ENCODE results near the gene PACS2. TPM values are rescaled to one million over a fixed set of nuclear protein-coding genes. Genes with fewer than 3 reads are reported as not detected.
A peak's percentile ranks its signal among the peaks of the same experiment; 100 is the strongest.

The PACS2 gene
- total RNA-seq (10 to 100 TPM; 57.8 to 84.2 TPM), polyA plus RNA-seq (10 to 100 TPM; 37.9 to 87.2 TPM)
- long read RNA-seq, donor 1, transcript PACS2-201 (24 exons, 3,708 nt) = major isoform, 6 of 25 reads
- long read RNA-seq, donor 1, partial matches to known transcripts = 18 of 25 reads
- long read RNA-seq, donor 1, other reads (novel, unspliced or antisense) = 0 of 25 reads
- long read RNA-seq, donor 2 = 0 reads
- long read RNA-seq, donor 3, partial matches to known transcripts = 0 of 2 reads
- long read RNA-seq, donor 3, other reads (novel, unspliced or antisense) = 0 of 2 reads
- long read RNA-seq, donor 4 = 0 reads
- long read RNA-seq, donor 5, partial matches to known transcripts = 15 of 21 reads
- long read RNA-seq, donor 5, other reads (novel, unspliced or antisense) = 0 of 21 reads

DNA sequence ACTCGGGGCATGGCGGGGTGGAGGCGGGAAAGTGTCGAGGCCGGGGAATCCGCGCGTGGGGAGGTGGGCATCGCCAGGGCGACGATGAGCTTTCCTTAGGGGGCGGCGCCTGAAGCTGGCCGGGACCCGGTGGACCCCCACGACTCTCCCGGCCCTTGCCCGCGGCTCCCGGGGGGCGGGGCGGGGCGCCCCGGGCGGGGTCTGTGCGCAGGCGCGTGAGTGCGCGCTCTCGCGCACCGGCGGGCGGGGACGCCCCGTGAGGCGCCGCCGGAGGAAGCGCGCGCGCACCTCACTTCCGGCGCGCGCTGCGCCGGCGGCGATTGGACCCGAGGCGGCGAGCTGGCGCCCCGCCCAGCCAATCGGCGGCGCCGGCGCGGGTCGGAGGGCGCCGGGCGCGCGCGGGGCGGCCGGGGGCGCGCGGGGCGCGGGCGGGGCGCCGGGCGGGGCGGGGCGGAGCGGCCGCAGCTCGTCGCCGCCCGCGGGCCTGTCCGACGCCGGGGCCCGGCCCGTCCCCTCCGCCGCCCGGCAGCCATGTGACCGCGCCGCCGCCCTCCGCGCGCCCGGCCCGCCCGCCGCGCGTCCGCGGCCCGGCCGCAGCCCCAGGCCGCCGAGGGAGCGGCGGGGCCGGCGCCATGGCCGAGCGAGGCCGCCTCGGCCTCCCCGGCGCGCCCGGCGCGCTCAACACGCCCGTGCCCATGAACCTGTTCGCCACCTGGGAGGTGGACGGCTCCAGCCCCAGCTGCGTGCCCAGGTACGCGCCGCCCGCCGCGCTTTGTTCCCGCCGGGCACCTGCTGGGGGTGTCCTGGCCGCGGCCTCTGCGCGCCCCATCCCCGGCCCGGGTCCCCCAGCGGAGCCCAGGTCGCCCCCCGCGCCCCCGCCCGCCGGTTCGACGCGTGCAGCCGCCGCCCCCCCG is at the start of gene PACS2:
PACS2 (plus strand) TSS at position 462 of the 914 bp plus-strand sequence; CDS start at position 633, 171 bp downstream.
- Histone ChIP-seq H3K4me1 (ENCODE audit: control insufficient read depth in 5 of 5, insufficient read depth in 5 of 5, low read length in 5 of 5) (peaks cover 0 to 30% (median 21%) of the 10 kb centered on the region in 5 donors), H3K27ac (ENCODE audit: low read depth in 1 of 2, low read length in 1 of 2) (peak within 1 kb of the TSS; percentile 71 to 81), H3K9ac (ENCODE audit: insufficient read depth in 1 of 2, low read length in 2 of 2) (peak within 1 kb of the TSS in 1 of 2 donors; percentile 57), H3K27me3 (ENCODE audit: control insufficient read depth in 3 of 3, insufficient read depth in 3 of 3, low read length in 2 of 3) (no peaks in the 10 kb centered on the region), H3K9me3 (ENCODE audit: control insufficient read depth in 4 of 4, insufficient read depth in 3 of 4, low read length in 3 of 4) (no peaks in the 10 kb centered on the region), H3K4me3 (peak within 1 kb of the TSS; percentile 78), H3K36me3 (ENCODE audit: control insufficient read depth in 4 of 4, insufficient read depth in 4 of 4, low read length in 4 of 4) (no peaks in the 10 kb centered on the region)
- TF ChIP-seq, protein P1, sequence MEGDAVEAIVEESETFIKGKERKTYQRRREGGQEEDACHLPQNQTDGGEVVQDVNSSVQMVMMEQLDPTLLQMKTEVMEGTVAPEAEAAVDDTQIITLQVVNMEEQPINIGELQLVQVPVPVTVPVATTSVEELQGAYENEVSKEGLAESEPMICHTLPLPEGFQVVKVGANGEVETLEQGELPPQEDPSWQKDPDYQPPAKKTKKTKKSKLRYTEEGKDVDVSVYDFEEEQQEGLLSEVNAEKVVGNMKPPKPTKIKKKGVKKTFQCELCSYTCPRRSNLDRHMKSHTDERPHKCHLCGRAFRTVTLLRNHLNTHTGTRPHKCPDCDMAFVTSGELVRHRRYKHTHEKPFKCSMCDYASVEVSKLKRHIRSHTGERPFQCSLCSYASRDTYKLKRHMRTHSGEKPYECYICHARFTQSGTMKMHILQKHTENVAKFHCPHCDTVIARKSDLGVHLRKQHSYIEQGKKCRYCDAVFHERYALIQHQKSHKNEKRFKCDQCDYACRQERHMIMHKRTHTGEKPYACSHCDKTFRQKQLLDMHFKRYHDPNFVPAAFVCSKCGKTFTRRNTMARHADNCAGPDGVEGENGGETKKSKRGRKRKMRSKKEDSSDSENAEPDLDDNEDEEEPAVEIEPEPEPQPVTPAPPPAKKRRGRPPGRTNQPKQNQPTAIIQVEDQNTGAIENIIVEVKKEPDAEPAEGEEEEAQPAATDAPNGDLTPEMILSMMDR (IDR thresholded peaks at IDR 0.05; ENCODE audit: control extremely low read depth, extremely low read depth) = no peak
- peak; percentile 90 for ATAC-seq (ENCODE audit: insufficient read depth, low FRiP score)
- peak; percentile 82 to 96 (median 87) for DNase-seq
- WGBS, 2 donors = 1% methylated on average over 70 to 163 of the region's 163 CpGs

DNA sequence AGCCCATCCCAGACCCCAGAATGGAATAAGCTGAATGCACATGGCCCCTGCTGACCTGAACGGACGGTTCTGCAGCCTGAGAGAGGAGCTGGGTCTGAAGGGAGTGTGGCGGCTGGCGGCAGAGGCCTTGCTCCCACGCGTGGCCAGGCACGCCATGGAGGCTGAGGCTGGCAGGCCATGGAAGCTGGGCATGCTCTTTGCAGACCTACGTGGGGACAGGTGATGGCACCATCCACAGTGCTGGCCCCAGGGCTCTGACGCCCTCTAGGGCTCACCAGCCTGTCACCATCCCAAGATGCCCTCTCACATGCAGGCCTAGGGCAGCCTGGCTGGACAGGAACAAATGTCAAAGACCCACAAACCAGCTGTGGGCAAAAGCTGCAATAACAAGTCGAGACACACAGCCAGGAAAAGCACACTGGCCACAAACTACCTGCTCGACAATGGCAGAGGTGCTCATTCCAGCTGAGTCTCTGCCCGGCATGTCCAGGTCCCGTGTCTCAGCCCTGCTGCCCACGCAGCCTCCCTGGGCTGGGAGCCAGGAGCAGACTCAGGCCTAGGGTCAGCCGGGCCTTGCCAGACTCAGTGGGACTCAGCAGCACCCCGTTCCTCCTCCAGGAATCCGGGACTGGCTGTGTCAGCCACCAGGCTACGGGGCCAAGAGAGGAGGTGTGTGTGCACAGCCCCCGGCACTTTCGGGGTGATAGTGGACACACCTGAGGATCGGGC is 46.6 kb upstream of the PACS2 start:
- no peak for ATAC-seq (ENCODE audit: insufficient read depth, low FRiP score)
- TF ChIP-seq, protein P1 (IDR thresholded peaks at IDR 0.05; ENCODE audit: control extremely low read depth, extremely low read depth) = no peak
- WGBS, 2 donors = 93 to 96% methylated on average over 21 of the region's 21 CpGs
- H3K4me1 ChIP-seq (ENCODE audit: control insufficient read depth in 5 of 5, insufficient read depth in 5 of 5, low read length in 5 of 5) = peaks cover 0 to 5% (median 0%) of the 10 kb centered on the region in 5 donors
- no peak overlapping the region for H3K4me3 ChIP-seq
- no peak overlapping the region for H3K9ac ChIP-seq (ENCODE audit: insufficient read depth in 1 of 2, low read length in 2 of 2)
- DNase-seq = no peak
- no peaks in the 10 kb centered on the region for H3K27me3 ChIP-seq (ENCODE audit: control insufficient read depth in 3 of 3, insufficient read depth in 3 of 3, low read length in 2 of 3)
- no peak overlapping the region for H3K27ac ChIP-seq (ENCODE audit: low read depth in 1 of 2, low read length in 1 of 2)
- H3K9me3 ChIP-seq (ENCODE audit: control insufficient read depth in 4 of 4, insufficient read depth in 3 of 4, low read length in 3 of 4) = no peaks in the 10 kb centered on the region
- peaks cover 0 to 22% (median 9%) of the 10 kb centered on the region in 4 donors for H3K36me3 ChIP-seq (ENCODE audit: control insufficient read depth in 4 of 4, insufficient read depth in 4 of 4, low read length in 4 of 4)

DNA sequence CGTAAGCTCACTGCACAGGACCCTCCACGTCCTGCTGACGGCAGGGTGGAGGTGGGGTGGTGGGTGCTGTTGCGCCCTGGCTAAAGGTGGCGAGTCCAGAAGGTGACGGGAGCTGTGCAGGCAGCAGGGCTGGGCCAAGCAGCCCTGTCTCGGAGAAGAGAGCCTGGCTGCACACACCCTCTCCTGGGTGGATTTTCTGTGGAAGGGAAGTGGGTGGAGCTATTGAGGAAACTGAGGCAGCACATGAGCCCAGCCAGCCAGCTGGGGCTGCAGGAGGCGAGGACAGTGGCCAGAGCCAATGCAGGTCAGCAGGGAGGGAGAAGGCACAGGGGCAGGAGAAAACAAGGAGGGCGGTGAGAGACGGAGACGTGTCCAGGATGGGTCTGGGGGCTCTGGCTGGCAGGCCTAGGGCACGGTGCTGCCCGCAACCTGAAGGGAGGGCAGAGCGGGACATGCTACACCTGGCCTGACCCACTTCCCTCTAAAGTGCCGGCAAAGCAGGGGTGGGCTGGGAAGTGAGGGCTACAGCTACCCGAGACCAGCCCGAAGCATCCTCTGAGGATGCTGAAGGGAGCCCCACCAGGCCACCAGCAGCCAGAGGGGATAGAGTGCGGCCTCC is 45.7 kb upstream of the PACS2 start:
- DNase-seq (no peak), ATAC-seq (ENCODE audit: insufficient read depth, low FRiP score) (peak; percentile 23)
- Histone ChIP-seq H3K4me1 (ENCODE audit: control insufficient read depth in 5 of 5, insufficient read depth in 5 of 5, low read length in 5 of 5) (peaks cover 0 to 8% (median 0%) of the 10 kb centered on the region in 5 donors), H3K9me3 (ENCODE audit: control insufficient read depth in 4 of 4, insufficient read depth in 3 of 4, low read length in 3 of 4) (no peaks in the 10 kb centered on the region), H3K27me3 (ENCODE audit: control insufficient read depth in 3 of 3, insufficient read depth in 3 of 3, low read length in 2 of 3) (no peaks in the 10 kb centered on the region), H3K9ac (ENCODE audit: insufficient read depth in 1 of 2, low read length in 2 of 2) (no peak overlapping the region), H3K36me3 (ENCODE audit: control insufficient read depth in 4 of 4, insufficient read depth in 4 of 4, low read length in 4 of 4) (peaks cover 0 to 20% (median 8%) of the 10 kb centered on the region in 4 donors), H3K27ac (ENCODE audit: low read depth in 1 of 2, low read length in 1 of 2) (no peak overlapping the region), H3K4me3 (no peak overlapping the region)
- WGBS, 2 donors = 97 to 99% methylated on average over 18 of the region's 18 CpGs
- TF ChIP-seq, protein P1 (IDR thresholded peaks at IDR 0.05; ENCODE audit: control extremely low read depth, extremely low read depth) = no peak
